H9 (cell line): ENCODE results near the gene NOLC1. TPM values are rescaled to one million over a fixed set of nuclear protein-coding genes. Genes with fewer than 3 reads are reported as not detected.

Experiments
- DNase-seq: peaks from one replicate; pipeline ENCODE4 v3.0.0-alpha.2; 2017
- H2AFZ ChIP-seq: one replicate; pipeline ENCODE4 v1.6.1; 2013; ENCODE audit warnings: mild to moderate bottlenecking, low read length, control low read depth, moderate library complexity
- H2AK5ac ChIP-seq: 2 replicates; pipeline ENCODE4 v1.6.1; 2013; ENCODE audit warnings: low read length, control low read depth, mixed read lengths; ENCODE audit not compliant: insufficient read length
- H2BK120ac ChIP-seq: one replicate; pipeline ENCODE4 v1.6.1; 2013; ENCODE audit warnings: low read depth, mild to moderate bottlenecking, low read length, control low read depth, inconsistent platforms; ENCODE audit not compliant: poor library complexity, severe bottlenecking
- H2BK12ac ChIP-seq: 2 replicates; pipeline ENCODE4 v1.6.1; 2013; ENCODE audit warnings: low read length, control low read depth, mixed read lengths, low read depth; ENCODE audit not compliant: insufficient read length
- H2BK15ac ChIP-seq: 2 replicates; pipeline ENCODE4 v1.6.1; 2013; ENCODE audit warnings: low read depth, low read length, control low read depth
- H2BK20ac ChIP-seq: one replicate; pipeline ENCODE4 v1.6.1; 2013; ENCODE audit warnings: low read depth, mild to moderate bottlenecking, low read length, control low read depth, inconsistent platforms; ENCODE audit not compliant: poor library complexity, severe bottlenecking
- H2BK5ac ChIP-seq: 2 replicates; pipeline ENCODE4 v1.6.1; 2013; ENCODE audit warnings: low read length, control low read depth, mixed read lengths; ENCODE audit not compliant: insufficient read length
- H3K14ac ChIP-seq: 2 replicates; pipeline ENCODE4 v1.6.1; 2013; ENCODE audit warnings: low read length, control low read depth; ENCODE audit not compliant: insufficient read depth
- H3K18ac ChIP-seq: 2 replicates; pipeline ENCODE4 v1.6.1; 2013; ENCODE audit warnings: low read depth, mild to moderate bottlenecking, mixed read lengths, low read length, control low read depth; ENCODE audit not compliant: insufficient read length
- H3K23ac ChIP-seq: 2 replicates; pipeline ENCODE4 v1.6.1; 2013; ENCODE audit warnings: low read length, control low read depth, mixed read lengths, low read depth; ENCODE audit not compliant: insufficient read length
- H3K23me2 ChIP-seq: 2 replicates; pipeline ENCODE4 v1.6.1; 2013; ENCODE audit warnings: low read depth, mild to moderate bottlenecking, mixed read lengths, low read length, control low read depth; ENCODE audit not compliant: insufficient read length, poor library complexity, severe bottlenecking
- H3K27ac ChIP-seq: 2 replicates; pipeline ENCODE4 v1.5.1; 2013; ENCODE audit warnings: low read length, control low read depth, mixed read lengths, low read depth; ENCODE audit not compliant: insufficient read length
- H3K27me3 ChIP-seq: 2 replicates; pipeline ENCODE4 v1.6.1; 2013; ENCODE audit warnings: low read length, control low read depth, inconsistent platforms; ENCODE audit not compliant: insufficient read depth
- H3K4ac ChIP-seq: 2 replicates; pipeline ENCODE4 v1.6.1; 2013; ENCODE audit warnings: low read depth, mild to moderate bottlenecking, control low read depth, inconsistent platforms, low read length, moderate library complexity
- H3K4me1 ChIP-seq: 2 replicates; pipeline ENCODE4 v1.6.1; 2013; ENCODE audit warnings: low read length, control low read depth, inconsistent platforms; ENCODE audit not compliant: insufficient read depth
- H3K4me2 ChIP-seq: 2 replicates; pipeline ENCODE4 v1.6.1; 2013; ENCODE audit warnings: low read length, control low read depth, mixed read lengths; ENCODE audit not compliant: insufficient read length, insufficient read depth
- H3K56ac ChIP-seq: 2 replicates; pipeline ENCODE4 v1.6.1; 2013; ENCODE audit warnings: low read depth, mild to moderate bottlenecking, mixed read lengths, low read length, control low read depth; ENCODE audit not compliant: insufficient read length
- H3K79me1 ChIP-seq: 2 replicates; pipeline ENCODE4 v1.6.1; 2013; ENCODE audit warnings: low read depth, mild to moderate bottlenecking, moderate library complexity, low read length, control low read depth, inconsistent platforms; ENCODE audit not compliant: insufficient read depth, poor library complexity, severe bottlenecking
- H3K79me2 ChIP-seq: 2 replicates; pipeline ENCODE4 v1.6.1; 2013; ENCODE audit warnings: low read length, control low read depth, inconsistent platforms; ENCODE audit not compliant: insufficient read depth
- H3K9ac ChIP-seq: 2 replicates; pipeline ENCODE4 v1.6.1; 2013; ENCODE audit warnings: low read length, control low read depth, mixed read lengths; ENCODE audit not compliant: insufficient read length; ENCODE audit errors: extremely low read depth
- H3K9me3 ChIP-seq: one replicate; pipeline ENCODE4 v1.6.1; 2013; ENCODE audit warnings: low read depth, low read length, inconsistent platforms; ENCODE audit not compliant: control insufficient read depth
- H3T11ph ChIP-seq: one replicate; pipeline ENCODE4 v1.6.1; 2013; ENCODE audit warnings: mild to moderate bottlenecking, low read length, control low read depth, inconsistent platforms
- H4K20me1 ChIP-seq: one replicate; pipeline ENCODE4 v1.6.1; 2013; ENCODE audit not compliant: control insufficient read depth, insufficient read length, insufficient read depth
- H4K5ac ChIP-seq: 2 replicates; pipeline ENCODE4 v1.6.1; 2013; ENCODE audit warnings: low read depth, mild to moderate bottlenecking, mixed read lengths, low read length, control low read depth; ENCODE audit not compliant: insufficient read length
- H4K8ac ChIP-seq: replicated peaks from 2 replicates; pipeline ENCODE4 v1.6.1; 2013; ENCODE audit warnings: low read length, control low read depth, mixed read lengths, low read depth; ENCODE audit not compliant: insufficient read length
- H4K91ac ChIP-seq: 2 replicates; pipeline ENCODE4 v1.6.1; 2013; ENCODE audit warnings: low read depth, mild to moderate bottlenecking, moderate library complexity, mixed read lengths, low read length, control low read depth; ENCODE audit not compliant: insufficient read length
- H3K27ac Mint-ChIP-seq, 3 experiments: 2 replicates in 2 of 3; 3 replicates in 1 of 3; pipeline ENCODE4 v1.8.0; 2020 to 2021; ENCODE audit warnings: mixed read lengths in 3 of 3, mild to moderate bottlenecking in 1 of 3, moderate library complexity in 1 of 3
- H3K27me3 Mint-ChIP-seq: 2 replicates; pipeline ENCODE4 v1.8.0; 2021; ENCODE audit warnings: low read depth, mild to moderate bottlenecking, moderate library complexity, mixed read lengths
- H3K36me3 Mint-ChIP-seq, 3 experiments: 2 replicates in 2 of 3; 3 replicates in 1 of 3; pipeline ENCODE4 v1.8.0; 2020 to 2021; ENCODE audit warnings: low read depth in 3 of 3, mixed read lengths in 3 of 3; ENCODE audit not compliant: insufficient read depth in 1 of 3
- H3K4me1 Mint-ChIP-seq, 2 experiments: 2 replicates each; pipeline ENCODE4 v1.8.0; 2020; ENCODE audit warnings: mixed read lengths in 2 of 2
- H3K4me3 Mint-ChIP-seq, 2 experiments: 2 replicates in 1 of 2; 3 replicates in 1 of 2; pipeline ENCODE4 v1.8.0; 2020 to 2021; ENCODE audit warnings: mild to moderate bottlenecking in 2 of 2, mixed read lengths in 2 of 2, moderate library complexity in 1 of 2
- H3K9me3 Mint-ChIP-seq, 2 experiments: 2 replicates in 1 of 2; 3 replicates in 1 of 2; pipeline ENCODE4 v1.8.0; 2020; ENCODE audit warnings: mild to moderate bottlenecking in 2 of 2, mixed read lengths in 2 of 2, moderate library complexity in 1 of 2
- CTCF ChIP-seq: fragments of 200-600 bp; sonication (generic); conservative IDR thresholded peaks from 3 replicates; pipeline ENCODE4 v1.8.0; 2021; ENCODE audit warnings: antibody characterized with exemption, mild to moderate bottlenecking
- WGBS: extraction: QIAGEN DNeasy Blood & Tissue Kit; methylation state at CpG from one replicate; pipeline ENCODE4 v1.1.7; 2013; ENCODE audit warnings: missing lambda C conversion rate, low lambda C conversion rate, mixed read lengths; ENCODE audit not compliant: insufficient read length; ENCODE audit errors: extremely low coverage; 5-methylcytosine and 5-hydroxymethylcytosine counted together
- total RNA-seq: library from RNA; stranded (reverse); gene quantifications from 2 replicates; pipeline ENCODE4 v1.2.1, GENCODE V29; 2021

NOLC1 gene
- total RNA-seq, 1 experiment from 2014 or later = 171 TPM

- no peaks in the 10 kb centered on the region for H4K20me1 ChIP-seq
- no peak overlapping the region for H3K4ac ChIP-seq
- H3K4me2 ChIP-seq = no peak overlapping the region
- Mint-ChIP-seq H3K27me3 (no peaks in the 10 kb centered on the region), H3K4me3 (no peak overlapping the region), H3K36me3 (peaks cover 73 to 81% (median 79%) of the 10 kb centered on the region in 3 experiments), H3K4me1 (peaks cover 10 to 12% of the 10 kb centered on the region in 2 experiments), H3K9me3 (no peaks in the 10 kb centered on the region), H3K27ac (peak overlapping the region in 1 of 3 experiments; percentile 40; a peak in 2 of 7 replicates)
- no peak overlapping the region for H3K18ac ChIP-seq
- H3K79me1 ChIP-seq = peaks cover 14% of the 10 kb centered on the region
- H2BK15ac ChIP-seq = no peak overlapping the region
- H3K56ac ChIP-seq = no peak overlapping the region
- H4K5ac ChIP-seq = no peak overlapping the region
- H3K23me2 ChIP-seq = no peaks in the 10 kb centered on the region
- H3K14ac ChIP-seq = no peak overlapping the region
- no peak overlapping the region for H2AK5ac ChIP-seq
- no peak for DNase-seq
- H3K9ac ChIP-seq = no peak overlapping the region
- H3T11ph ChIP-seq = no peak overlapping the region
- no peak for TF ChIP-seq CTCF
- H2AFZ ChIP-seq = no peak overlapping the region
- no peak overlapping the region for H4K8ac ChIP-seq
- WGBS = no CpG with 5 or more reads among the region's 4 CpGs
- no peak overlapping the region for H2BK120ac ChIP-seq
- no peak overlapping the region for H3K27ac ChIP-seq
- no peak overlapping the region for H2BK20ac ChIP-seq
- H3K4me1 ChIP-seq = no peaks in the 10 kb centered on the region
- H3K9me3 ChIP-seq = no peaks in the 10 kb centered on the region
- no peak overlapping the region for H3K23ac ChIP-seq
- peaks cover 27% of the 10 kb centered on the region for H3K79me2 ChIP-seq
- H4K91ac ChIP-seq = no peak overlapping the region
- H2BK5ac ChIP-seq = no peak overlapping the region
- no peak overlapping the region for H2BK12ac ChIP-seq
- H3K27me3 ChIP-seq = no peaks in the 10 kb centered on the region
Observed at GRCh38 chr10:102140218-102140617, 12.0 kb upstream of the NOLC1 start.
